CD4-positive, alpha-beta T cell treated with Interleukin-6 for 4 hours (primary cell): ENCODE data around the gene ZNF70.
A peak's percentile ranks its signal among the peaks of the same experiment; 100 is the strongest.

Experiments
- DNase-seq: peaks from one replicate; pipeline ENCODE4 v3.0.0-alpha.2; 2020; ENCODE audit warnings: mixed read lengths

The ZNF70 gene

DNA sequence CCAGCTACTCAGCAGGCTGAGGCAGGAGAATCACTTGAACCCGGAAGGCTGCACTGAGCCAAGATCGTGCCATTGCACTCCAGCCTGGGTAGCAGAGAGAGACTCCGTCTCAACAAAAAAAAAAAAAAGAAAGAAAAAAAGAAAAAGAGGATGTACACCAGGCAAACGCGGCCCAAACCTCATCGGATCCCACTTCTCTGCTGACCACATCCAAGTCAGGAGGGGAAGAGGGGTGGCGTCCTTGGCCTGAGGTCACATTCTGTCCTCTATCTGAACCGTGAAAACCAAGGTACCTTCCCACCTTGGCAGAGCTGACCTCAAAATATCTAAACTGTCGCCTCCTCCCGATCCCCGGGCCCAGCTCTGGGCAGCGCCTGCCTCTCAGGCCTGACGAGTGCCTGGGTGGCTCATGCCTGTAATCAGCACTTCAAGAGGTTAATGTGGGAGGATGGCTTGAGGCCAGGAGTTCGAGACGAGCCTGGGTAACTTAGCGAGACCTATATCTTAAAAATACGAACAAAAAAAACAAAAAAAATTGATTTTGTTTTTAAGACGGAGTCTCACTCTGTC lies 35.0 kb downstream of the ZNF70 start:
- DNase-seq: no peak

DNA sequence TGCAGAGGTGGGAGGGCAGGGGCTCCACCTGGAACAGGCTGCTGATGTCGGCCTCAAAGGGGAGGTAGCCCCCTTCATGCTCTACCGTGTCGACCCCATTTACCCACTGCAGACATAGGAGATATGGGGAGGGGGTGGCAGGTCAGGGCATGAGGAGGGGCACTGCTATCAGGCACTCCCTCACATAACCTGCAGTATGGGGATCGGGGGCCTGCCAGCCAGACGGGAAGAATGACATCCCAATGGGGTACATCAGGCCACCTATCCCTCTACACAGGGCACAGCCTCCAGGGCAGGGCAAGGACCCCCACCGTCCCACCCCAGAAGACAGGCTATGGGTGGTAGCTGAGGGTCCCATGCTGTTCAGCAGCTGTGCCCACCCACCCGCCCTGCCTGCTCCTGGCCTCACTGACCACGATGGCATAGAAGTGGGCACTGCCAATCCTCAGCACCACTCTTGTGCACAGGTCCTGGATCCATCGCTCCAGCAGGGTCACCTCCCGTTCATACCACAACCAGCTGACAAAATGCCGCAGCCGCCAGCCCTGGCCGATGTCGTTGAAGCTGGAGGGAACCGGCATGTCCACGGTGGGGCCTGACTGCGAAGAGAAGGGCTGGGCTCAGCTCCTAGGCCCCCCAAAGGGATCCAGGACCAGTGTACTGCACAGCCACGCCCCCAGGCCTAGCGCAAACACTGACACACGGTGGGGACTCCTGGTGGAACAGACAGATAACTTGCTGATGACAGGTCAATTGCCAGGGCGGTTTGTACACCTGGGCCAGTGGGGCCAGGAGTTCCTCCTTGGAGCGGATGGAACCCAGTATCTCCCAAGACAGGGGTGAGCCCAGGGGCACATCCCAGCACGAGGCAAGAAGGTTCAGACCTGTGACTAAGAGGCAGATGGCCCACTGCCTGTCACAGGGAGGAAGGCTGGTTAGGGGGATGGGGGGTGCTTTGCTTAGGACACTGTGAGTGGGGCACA lies 36.0 kb downstream of the ZNF70 start:
- no peak for DNase-seq

DNA sequence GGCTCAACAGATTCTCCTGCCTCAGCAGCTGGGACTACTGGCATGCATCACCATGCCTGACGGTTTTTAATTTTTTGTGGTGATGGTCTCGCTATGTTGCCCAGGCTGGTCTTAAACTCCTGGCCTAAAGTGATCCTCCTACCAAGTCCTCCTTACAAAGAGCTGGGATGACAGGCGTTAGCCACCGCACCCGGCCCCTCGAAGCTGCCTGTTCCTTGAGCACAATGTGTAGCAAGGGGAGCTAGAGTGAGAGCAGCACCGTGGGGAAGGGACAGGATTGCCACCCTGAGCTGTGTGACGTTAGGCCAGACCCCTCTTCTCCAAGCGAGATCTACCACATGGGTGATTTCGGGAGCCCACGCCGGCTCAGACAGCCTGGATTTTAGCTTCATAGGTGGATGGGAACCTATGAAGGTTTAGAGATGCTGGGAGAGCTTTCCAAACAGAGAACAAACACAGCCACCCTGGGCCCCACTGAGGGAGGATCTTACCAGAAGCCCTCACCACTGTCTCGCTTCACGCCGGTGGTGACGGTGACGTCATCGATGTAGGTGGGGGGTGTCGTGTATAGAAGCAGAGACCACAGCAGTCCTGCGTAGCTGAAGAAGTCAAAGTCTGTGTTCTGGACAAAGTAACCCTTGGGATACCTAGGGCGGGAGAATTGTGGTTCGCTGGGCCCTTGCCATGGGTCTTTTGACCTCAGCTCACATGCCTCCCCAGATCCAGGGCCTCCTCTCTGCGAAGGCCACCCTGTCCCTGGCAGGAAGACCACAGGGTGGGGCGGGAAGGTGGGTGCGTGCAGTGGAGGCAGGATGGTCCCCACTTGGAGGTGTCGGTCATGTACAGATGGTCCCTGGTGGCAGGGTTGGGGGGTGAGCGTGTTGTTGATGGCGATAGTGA lies 37.0 kb downstream of the ZNF70 start:
- DNase-seq: no peak

DNA sequence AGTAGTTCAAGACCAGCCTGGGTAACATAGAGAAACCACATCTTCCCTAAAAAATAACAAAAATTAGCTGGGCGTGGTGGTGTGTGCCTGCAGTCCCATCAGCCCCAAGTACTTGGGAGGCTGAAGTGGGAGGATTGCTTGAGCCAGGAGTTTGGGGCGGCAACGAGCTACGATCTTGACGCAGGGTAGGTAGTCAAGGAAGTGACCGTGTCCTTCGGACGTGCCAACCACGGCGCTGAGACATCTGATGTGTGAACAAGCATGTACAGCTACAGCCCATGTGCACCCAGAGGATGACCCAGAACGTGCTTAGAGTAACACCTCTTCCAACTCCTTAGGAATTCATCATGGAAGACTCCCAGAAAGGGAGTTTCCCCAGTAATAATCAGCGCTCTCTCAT lies 38.7 kb downstream of the ZNF70 start:
- no peak for DNase-seq

- no peak for DNase-seq
Observed at GRCh38 chr22:23709107-23709506, 41.8 kb downstream of the ZNF70 start.

- no peak for DNase-seq
Observed at GRCh38 chr22:23708270-23708669, 42.6 kb downstream of the ZNF70 start.

- peak; percentile 15 for DNase-seq
Observed at GRCh38 chr22:23705358-23705757, 45.6 kb downstream of the ZNF70 start.

- no peak for DNase-seq
Observed at GRCh38 chr22:23704829-23705228, 46.1 kb downstream of the ZNF70 start.

- DNase-seq: no peak
Observed at GRCh38 chr22:23704062-23704461, 46.9 kb downstream of the ZNF70 start.

DNA sequence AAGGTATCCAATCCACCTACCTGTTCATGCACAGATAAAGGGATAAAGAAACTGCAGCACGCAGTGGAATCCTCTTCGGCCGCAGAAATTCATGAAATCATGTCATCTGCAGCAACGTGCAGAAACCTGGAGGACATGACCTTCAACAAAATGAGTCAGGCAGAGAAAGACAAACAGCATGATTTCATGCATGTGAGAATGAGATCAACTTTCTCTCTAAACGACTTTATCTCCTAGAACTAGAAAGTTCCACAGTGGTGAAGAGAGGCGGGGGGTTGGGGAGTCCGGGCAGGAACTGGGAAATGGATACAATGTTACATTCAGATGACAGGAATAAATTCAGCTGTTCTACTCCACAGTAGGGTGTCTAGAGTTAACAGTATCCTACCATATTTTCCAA lies 50.2 kb downstream of the ZNF70 start:
- no peak for DNase-seq

- DNase-seq: no peak
Observed at GRCh38 chr22:23698673-23699235, 52.2 kb downstream of the ZNF70 start.

DNA sequence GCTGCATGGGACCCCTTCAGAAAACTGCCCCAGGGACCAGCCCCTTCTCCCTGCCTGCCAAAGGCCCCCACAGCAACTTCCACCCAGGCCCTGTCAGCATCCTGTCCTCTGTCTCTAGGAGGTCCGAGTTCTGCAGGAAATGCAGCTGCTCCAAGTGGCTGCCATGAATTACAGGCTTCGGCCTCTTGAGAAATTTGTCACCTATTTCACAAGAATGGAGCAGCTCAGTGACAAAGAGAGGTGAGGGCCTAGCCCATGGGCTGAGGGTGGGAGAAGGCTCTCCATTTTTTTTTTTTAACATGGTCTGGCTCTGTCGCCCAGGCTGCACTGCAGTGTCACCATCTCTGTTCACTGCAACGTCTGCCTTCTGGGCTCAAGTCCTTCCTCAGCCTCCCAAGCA lies 52.8 kb downstream of the ZNF70 start:
- no peak for DNase-seq

DNA sequence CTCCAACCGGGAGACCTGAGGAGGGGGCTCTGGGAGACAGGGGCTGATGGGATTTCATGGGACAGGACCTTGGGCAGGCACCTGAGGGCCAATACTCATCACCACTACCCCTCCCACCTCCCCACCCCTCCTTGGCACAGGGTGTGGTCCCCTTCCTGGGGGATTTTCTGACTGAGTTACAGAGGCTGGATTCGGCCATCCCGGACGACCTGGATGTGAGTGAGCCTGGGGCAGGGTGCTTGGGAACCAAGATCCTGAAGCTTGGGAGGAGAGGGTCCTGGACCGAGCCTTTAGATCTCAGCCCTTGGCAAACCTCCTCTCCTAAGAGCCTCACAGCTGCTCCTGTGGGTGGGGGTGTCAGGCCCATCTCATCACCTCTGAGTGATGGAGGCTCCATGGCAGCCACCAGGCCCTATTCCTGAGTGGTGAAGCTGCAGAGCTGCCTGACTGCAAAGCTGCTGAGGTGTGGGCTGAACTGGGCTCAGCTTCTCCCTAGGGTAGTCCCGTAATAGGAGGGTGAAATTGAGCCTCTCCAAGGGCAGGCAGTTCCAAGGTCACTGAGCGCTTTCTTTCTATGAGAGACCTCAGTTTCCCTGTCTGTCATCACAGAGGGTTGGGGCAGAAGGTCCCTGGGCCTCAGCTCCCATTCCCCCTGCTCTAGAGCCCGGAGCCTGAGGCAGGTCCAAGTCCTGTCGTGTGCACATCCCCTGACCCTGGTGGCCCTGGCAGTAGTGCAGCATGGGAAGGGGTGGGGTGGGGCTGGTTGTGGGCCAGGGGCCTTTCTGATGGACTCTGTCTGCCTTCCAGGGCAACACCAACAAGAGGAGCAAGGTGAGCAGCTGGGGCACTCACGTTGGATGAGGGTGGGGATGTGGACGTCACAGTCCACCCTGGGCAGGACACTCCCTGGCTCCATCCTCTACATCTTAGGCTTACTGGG lies 53.6 kb downstream of the ZNF70 start:
- no peak for DNase-seq

- DNase-seq: peak; percentile 85
Observed at GRCh38 chr22:23696326-23696851, 54.5 kb downstream of the ZNF70 start.

- no peak for DNase-seq
Observed at GRCh38 chr22:23695571-23696325, 55.2 kb downstream of the ZNF70 start.

GRCh38 chr22:23695141-23695540 lies 55.8 kb downstream of the ZNF70 start:
- DNase-seq: no peak

DNA sequence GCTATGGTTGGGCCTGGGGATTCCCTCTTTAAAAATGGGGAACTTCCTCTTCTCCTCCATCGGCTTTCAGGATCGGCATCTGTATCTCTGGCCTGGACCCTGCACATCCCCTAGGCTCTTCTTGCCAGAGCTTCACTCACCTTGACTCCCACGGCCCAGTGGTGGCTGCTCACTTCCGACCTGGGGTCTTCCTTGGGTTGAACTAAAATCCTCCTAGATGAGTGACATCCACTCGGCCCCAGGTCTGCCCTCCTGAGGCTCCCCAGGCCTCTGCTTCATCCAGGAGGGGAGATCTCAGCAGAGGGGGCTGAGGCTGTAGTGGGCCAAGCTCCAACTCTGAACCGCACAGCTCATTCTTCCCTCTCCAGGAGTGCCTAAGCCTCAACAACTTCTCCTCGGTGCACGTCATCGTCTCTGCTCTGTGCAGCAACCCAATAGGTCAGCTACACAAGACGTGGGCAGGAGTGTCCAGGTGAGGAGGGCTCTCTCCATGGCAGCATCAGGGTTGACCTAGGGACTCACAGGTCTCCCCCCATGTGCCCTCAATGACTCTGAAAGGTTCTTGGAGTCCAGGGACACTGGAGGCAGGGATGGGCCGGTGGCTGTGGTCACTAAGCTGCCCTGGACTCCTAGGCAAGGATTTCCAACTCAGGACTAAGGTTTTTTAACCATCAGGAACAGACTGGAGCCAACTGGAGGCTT lies 56.8 kb downstream of the ZNF70 start:
- DNase-seq: no peak

DNA sequence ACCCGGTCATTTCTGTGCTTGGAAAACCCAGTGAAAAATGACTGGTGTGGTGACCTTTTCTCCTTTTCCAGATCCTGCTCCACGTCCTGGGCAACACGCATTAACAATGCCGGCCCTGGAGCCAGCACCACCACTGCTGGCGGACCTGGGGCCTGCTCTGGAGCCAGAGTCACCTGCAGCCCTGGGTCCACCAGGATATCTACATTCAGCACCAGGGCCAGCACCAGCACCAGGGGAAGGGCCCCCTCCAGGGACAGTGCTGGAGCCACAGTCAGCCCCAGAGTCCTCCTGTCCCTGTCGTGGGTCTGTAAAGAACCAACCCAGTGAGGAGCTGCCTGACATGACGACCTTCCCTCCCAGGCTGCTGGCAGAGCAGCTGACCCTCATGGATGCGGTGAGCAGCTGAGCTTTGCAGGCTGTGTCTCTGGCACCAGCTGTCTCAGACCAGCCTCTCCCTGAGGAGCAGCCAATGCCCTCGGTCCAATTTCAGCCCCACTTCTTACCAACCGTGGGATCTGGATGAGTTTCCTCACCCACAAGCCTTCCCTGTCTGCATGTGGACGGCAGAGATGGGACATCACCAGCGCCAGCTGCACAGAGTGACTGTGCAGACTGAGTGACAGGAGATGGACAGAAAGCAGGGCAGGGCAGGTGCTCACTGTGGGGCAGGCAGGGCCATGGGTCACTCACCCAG lies 58.2 kb downstream of the ZNF70 start:
- no peak for DNase-seq

GRCh38 chr22:23691748-23692423 lies 59.0 kb downstream of the ZNF70 start:
- DNase-seq: no peak
